Measurements from ENCODE around the gene CTNNBIP1. TPM values are rescaled to one million over a fixed set of nuclear protein-coding genes. Genes with fewer than 3 reads are reported as not detected.
A peak's percentile ranks its signal among the peaks of the same experiment; 100 is the strongest.

The CTNNBIP1 gene
- total and polyA plus RNA-seq, 9 of the 15 experiments (the other 6 are each of a cell fraction or from before 2014, with no cell fraction given), result 0.65 to 29.2 (median 14.7) TPM

GRCh38 chr1:9814619-9815018 lies 95.5 kb downstream of the CTNNBIP1 start:
- H3K4me2 ChIP-seq (ENCODE audit: insufficient read depth, low read length), result no peak overlapping the region
- H3K27ac ChIP-seq (ENCODE audit: extremely low read depth, low read depth, low read length), result no peak overlapping the region
- no peaks in the 10 kb centered on the region; the same call in 1 of the 2 replicates for H4K20me1 ChIP-seq (replicated peaks; ENCODE audit: control insufficient read depth, insufficient read depth, low read length)
- no peaks in the 10 kb centered on the region for H3K9me1 ChIP-seq (ENCODE audit: control insufficient read depth, insufficient read depth, low read length)
- ATAC-seq (no peak), DNase-seq (ENCODE audit: extremely low read depth in 1 of 4, low spot score in 3 of 4) (no peak), FAIRE-seq (no peak)
- no peak overlapping the region for H2AFZ ChIP-seq (ENCODE audit: low read depth, low read length)
- BruUV-seq (replicated peaks), result no TSS peak
- H3K9ac ChIP-seq (ENCODE audit: insufficient read depth in 1 of 2, low read depth in 2 of 2, low read length in 2 of 2), result no peak overlapping the region
- in situ Hi-C loops (cut with MboI), result no loop called here
- H3K36me3 ChIP-seq (ENCODE audit: control insufficient read depth, insufficient read depth, low read length), result no peaks in the 10 kb centered on the region
- H3K9me3 ChIP-seq (replicated peaks; ENCODE audit: control insufficient read depth, insufficient read depth, low read depth, low read length), result no peaks in the 10 kb centered on the region
- no peaks in the 10 kb centered on the region for H3K27me3 ChIP-seq (ENCODE audit: control insufficient read depth in 2 of 2, insufficient read depth in 2 of 2, low read length in 2 of 2)
- no peaks in the 10 kb centered on the region for H3K79me2 ChIP-seq (ENCODE audit: control insufficient read depth, insufficient read depth, low read length)
- no peaks in the 10 kb centered on the region for H3K4me1 ChIP-seq (replicated peaks in 1 of 2; ENCODE audit: control insufficient read depth in 2 of 2, insufficient read depth in 2 of 2, low read length in 2 of 2)
- TF ChIP-seq DNMT1 (IDR thresholded peaks at IDR 0.05), result no peak
- no peak for TF ChIP-seq ZNF384 (IDR thresholded peaks at IDR 0.05; ENCODE audit: low read depth, low read length)
- TF ChIP-seq ZNF121 (CRISPR knock-in tag; conservative IDR thresholded peaks at IDR 0.05), result peak; percentile 71
- WGBS (ENCODE audit: insufficient coverage, low coverage, missing lambda C conversion rate), result 53% methylated on average over 6 of the region's 6 CpGs
- ChIA-PET POLR2A (interaction anchor here (0.6 to 0.7 kb wide), 2 partner anchors 9 to 13 kb away, joined by 3 to 4 read pairs; no protein-coding TSS in a partner anchor), CTCF (ENCODE audit: low intra/inter-chr PET ratio) (no interaction called here)
- H3K4me3 ChIP-seq, result no peak overlapping the region
- intact Hi-C loops (cut with micrococcal nuclease), result no loop called here

GRCh38 chr1:9811239-9811966 lies 98.7 kb downstream of the CTNNBIP1 start:
- Histone ChIP-seq H4K20me1 (replicated peaks; ENCODE audit: control insufficient read depth, insufficient read depth, low read length) (peaks cover 12% of the 10 kb centered on the region; the same call in 1 of the 2 replicates), H3K27ac (ENCODE audit: extremely low read depth, low read depth, low read length) (no peak overlapping the region), H3K9me1 (ENCODE audit: control insufficient read depth, insufficient read depth, low read length) (no peaks in the 10 kb centered on the region), H3K4me2 (ENCODE audit: insufficient read depth, low read length) (no peak overlapping the region), H3K79me2 (ENCODE audit: control insufficient read depth, insufficient read depth, low read length) (no peaks in the 10 kb centered on the region), H2AFZ (ENCODE audit: low read depth, low read length) (no peak overlapping the region), H3K27me3 (ENCODE audit: control insufficient read depth in 2 of 2, insufficient read depth in 2 of 2, low read length in 2 of 2) (no peaks in the 10 kb centered on the region), H3K9ac (ENCODE audit: insufficient read depth in 1 of 2, low read depth in 2 of 2, low read length in 2 of 2) (no peak overlapping the region), H3K36me3 (ENCODE audit: control insufficient read depth, insufficient read depth, low read length) (no peaks in the 10 kb centered on the region), H3K9me3 (replicated peaks; ENCODE audit: control insufficient read depth, insufficient read depth, low read depth, low read length) (no peaks in the 10 kb centered on the region), H3K4me1 (replicated peaks in 1 of 2; ENCODE audit: control insufficient read depth in 2 of 2, insufficient read depth in 2 of 2, low read length in 2 of 2) (peaks cover 0 to 6% of the 10 kb centered on the region in 2 experiments; a peak in 1 of 5 replicates), H3K4me3 (no peak overlapping the region)
- FAIRE-seq (no peak), ATAC-seq (no peak), DNase-seq (ENCODE audit: extremely low read depth in 1 of 4, low spot score in 3 of 4) (no peak)
- intact Hi-C loops (cut with micrococcal nuclease) (no loop called here), in situ Hi-C loops (cut with MboI) (no loop called here)
- BruUV-seq (replicated peaks), result no TSS peak
- ChIA-PET POLR2A (interaction anchor here (0.9 kb wide), 1 partner anchor 9 kb away, joined by 4 read pairs; no protein-coding TSS in a partner anchor), CTCF (ENCODE audit: low intra/inter-chr PET ratio) (no interaction called here)
- WGBS (ENCODE audit: insufficient coverage, low coverage, missing lambda C conversion rate), result 57% methylated on average over 6 of the region's 6 CpGs
- TF ChIP-seq ZBTB40 (IDR thresholded peaks at IDR 0.05), result no peak
- TF ChIP-seq ZBTB40 (CRISPR knock-in tag; IDR thresholded peaks at IDR 0.05), result no peak
- TF ChIP-seq ETV1 (tag; conservative IDR thresholded peaks at IDR 0.05; ENCODE audit: low read depth), result no peak
